Stomach (tissue), 4 donors: ENCODE data around the gene SLC25A13.

Source experiments
- CTCF ChIP-seq, 7 experiments: fragments of 450-650 bp in 4 of 7; fragments of 200-600 bp in 3 of 7; sonication (generic) in 3 of 7; IDR thresholded peaks; one replicate each; pipeline ENCODE4 v1.5.1; 2016 to 2019; ENCODE audit warnings: antibody characterized with exemption in 7 of 7, control low read depth in 2 of 7, mild to moderate bottlenecking in 1 of 7
- EP300 ChIP-seq: sonication (generic); formaldehyde crosslinking; IDR thresholded peaks from one replicate; pipeline ENCODE4 v1.6.1; 2017; ENCODE audit warnings: antibody characterized with exemption
- POLR2A ChIP-seq, 4 donors: fragments of 450-650 bp; IDR thresholded peaks; one replicate each; pipeline ENCODE4 v1.6.1; 2016; ENCODE audit warnings: antibody characterized with exemption in 4 of 4, control low read depth in 2 of 4, mild to moderate bottlenecking in 1 of 4, moderate library complexity in 1 of 4
- POLR2AphosphoS5 ChIP-seq, 3 donors: sonication (generic); formaldehyde crosslinking; IDR thresholded peaks; one replicate each; pipeline ENCODE4 v1.6.1; 2016; ENCODE audit warnings: antibody characterized with exemption in 3 of 3

DNA sequence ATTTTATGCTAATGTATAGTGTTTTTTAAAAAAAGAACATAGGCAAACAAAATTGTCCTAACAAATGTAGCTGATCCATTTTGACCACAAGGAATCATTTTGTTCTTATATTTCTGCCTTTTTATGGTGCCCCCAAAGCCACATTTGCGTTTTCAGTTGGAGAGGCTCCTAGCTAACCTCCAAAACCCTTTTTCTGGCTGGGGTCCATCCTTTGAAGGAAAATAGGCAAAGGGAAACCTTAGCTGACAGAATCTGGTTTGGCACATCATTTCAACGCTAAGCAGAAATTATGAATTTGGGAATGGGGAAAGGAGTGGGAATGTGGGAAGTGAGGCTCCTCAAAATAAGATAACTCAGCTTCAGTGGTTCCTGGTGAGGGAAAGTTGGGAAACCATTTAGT is 25.6 kb upstream of the SLC25A13 start:
- TF ChIP-seq CTCF (IDR thresholded peaks at IDR 0.05) (no peak), POLR2A (IDR thresholded peaks at IDR 0.05) (no peak), POLR2AphosphoS5 (IDR thresholded peaks at IDR 0.05) (no peak), EP300 (no peak)
